Measurements from ENCODE around the gene ADGRL1.

GRCh38 chr19:14105680-14106079, 100.3 kb downstream of the ADGRL1 start:
- TF ChIP-seq CTCF (IDR thresholded peaks at IDR 0.05 in 8 of 11, conservative IDR thresholded peaks at IDR 0.05 in 3 of 11) (no peak), POLR2A (IDR thresholded peaks at IDR 0.05) (no peak), POLR2AphosphoS5 (IDR thresholded peaks at IDR 0.05) (no peak)

Data from spleen (tissue), 7 donors.